Activated naive CD8-positive, alpha-beta T cell treated with anti-CD3 and anti-CD28 coated beads, Interleukin-2, amount 10 ng/mL, durations not matched to agents 7 days and 5 days (primary cell): ENCODE measurements around the gene NFAT5. TPM values are rescaled to one million over a fixed set of nuclear protein-coding genes. Genes with fewer than 3 reads are reported as not detected.
"Not testable (repeated sequence)": the region's sequence is repeated elsewhere in the genome, so short reads cannot be mapped to it uniquely, and the experiment has no call there.

Source experiments
- ATAC-seq: fragments of 150-1000 bp; cut with Tn5 transposase; one replicate; pipeline ENCODE4 v1.10.0; 2021; ENCODE audit warnings: low read depth, moderate library complexity
- POLR2A ChIA-PET: fragments of 350-600 bp; sonication (Branson Sonifier 250); formaldehyde crosslinking; loops from one replicate; lab custom pipeline; 2021; ENCODE audit warnings: antibody characterized with exemption; lab: Charles Lee
- DNase-seq: peaks from one replicate; pipeline ENCODE4 v3.0.0; 2021
- H3K27ac Mint-ChIP-seq: one replicate; pipeline ENCODE4 v1.8.0; 2022; ENCODE audit warnings: mild to moderate bottlenecking, mixed read lengths
- H3K27me3 Mint-ChIP-seq: one replicate; pipeline ENCODE4 v1.8.0; 2022; ENCODE audit warnings: mild to moderate bottlenecking, moderate library complexity, mixed read lengths
- H3K36me3 Mint-ChIP-seq: one replicate; pipeline ENCODE4 v1.8.0; 2021; ENCODE audit warnings: mild to moderate bottlenecking, mixed read lengths
- H3K4me1 Mint-ChIP-seq: one replicate; pipeline ENCODE4 v1.8.0; 2021; ENCODE audit warnings: mixed read lengths
- H3K4me3 Mint-ChIP-seq: one replicate; pipeline ENCODE4 v1.8.0; 2022; ENCODE audit warnings: mild to moderate bottlenecking, moderate library complexity, mixed read lengths
- H3K9me3 Mint-ChIP-seq: one replicate; pipeline ENCODE4 v1.8.0; 2021; ENCODE audit warnings: mixed read lengths
- total RNA-seq, 2 experiments: library from RNA; stranded (reverse); gene quantifications; one replicate each; pipeline ENCODE4 v1.2.3, GENCODE V29; 2021

NFAT5 gene
- total RNA-seq, 2 experiments from 2014 or later, result 21.7 to 24.8 TPM

DNA sequence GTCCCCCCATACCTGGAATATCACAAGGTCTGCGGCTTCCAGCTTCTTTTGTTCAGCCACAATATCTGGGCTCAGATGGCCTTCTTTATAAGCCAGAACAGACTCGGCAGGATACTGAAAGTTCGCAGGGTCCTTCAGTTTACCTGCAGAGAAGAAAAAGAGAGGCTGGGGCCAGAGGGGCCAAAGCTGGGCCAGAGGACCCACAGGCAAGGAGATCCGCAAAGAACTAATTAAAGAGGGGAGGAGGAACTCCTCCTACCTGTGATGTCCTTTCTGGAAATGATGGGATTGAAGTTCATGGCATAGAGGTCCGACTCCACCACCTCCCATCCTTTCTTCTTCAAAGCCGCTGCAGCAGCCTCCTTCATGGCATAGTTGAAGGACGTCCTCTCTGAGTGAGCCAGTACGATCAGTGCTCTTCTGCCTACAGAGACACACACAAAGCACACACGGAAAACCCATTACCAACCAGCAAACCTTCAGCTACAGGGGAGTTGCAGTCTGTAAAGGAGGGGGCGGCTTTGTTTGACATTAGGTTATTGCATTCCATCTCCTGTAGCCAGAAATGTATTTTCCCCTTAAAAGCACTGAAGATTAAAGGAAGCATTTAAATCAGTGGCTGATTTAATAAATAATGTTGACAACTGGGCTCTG is 152.5 kb downstream of the NFAT5 start:
- DNase-seq, result no peak
- Mint-ChIP-seq H3K4me1 (peaks cover 2% of the 10 kb centered on the region), H3K27me3 (no peaks in the 10 kb centered on the region), H3K27ac (no peak overlapping the region), H3K4me3 (no peak overlapping the region), H3K36me3 (no peaks in the 10 kb centered on the region), H3K9me3 (no peaks in the 10 kb centered on the region)
- ATAC-seq, result no peak
- POLR2A ChIA-PET, result interaction anchor here (1.4 kb wide), 1 partner anchor 36 kb away, joined by 3 read pairs; the partner anchor contains the start of gene NOB1

DNA sequence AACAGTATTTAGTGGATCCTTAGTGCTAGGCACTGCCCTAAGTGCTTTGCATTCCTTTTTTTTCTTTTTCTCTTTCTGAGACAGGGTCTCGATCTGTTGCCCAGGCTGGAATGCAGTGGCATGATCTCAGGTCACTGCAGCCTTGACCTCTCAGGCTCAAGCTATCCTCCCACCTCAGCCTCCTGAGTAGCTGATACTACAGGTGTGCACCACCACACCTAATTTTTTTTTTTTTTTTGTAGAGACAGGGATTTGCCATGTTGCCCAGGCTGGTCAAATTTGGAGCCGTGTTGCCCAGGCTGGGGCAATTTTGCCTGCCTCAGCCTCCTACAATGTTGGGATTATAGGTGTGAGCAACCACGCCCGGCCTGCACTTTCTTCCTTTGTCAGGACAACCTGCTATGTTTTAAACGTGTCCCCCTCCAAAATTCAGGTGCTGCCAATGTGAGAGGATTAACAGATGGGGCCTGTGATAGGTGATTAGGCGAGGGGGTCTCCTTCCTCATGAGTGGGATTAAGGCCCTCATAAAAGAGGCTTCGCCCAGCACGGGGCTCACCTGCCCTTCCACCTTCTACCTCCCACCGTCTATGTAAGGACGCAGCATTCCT is 155.2 kb downstream of the NFAT5 start:
- POLR2A ChIA-PET, result no interaction called here
- no peaks in the 10 kb centered on the region for H3K36me3 Mint-ChIP-seq
- ATAC-seq (no peak), DNase-seq (no peak)
- H3K4me1 Mint-ChIP-seq, result peaks cover 10% of the 10 kb centered on the region
- H3K27ac Mint-ChIP-seq, result no peak overlapping the region
- no peaks in the 10 kb centered on the region for H3K27me3 Mint-ChIP-seq
- no peak overlapping the region for H3K4me3 Mint-ChIP-seq
- no peaks in the 10 kb centered on the region for H3K9me3 Mint-ChIP-seq

DNA sequence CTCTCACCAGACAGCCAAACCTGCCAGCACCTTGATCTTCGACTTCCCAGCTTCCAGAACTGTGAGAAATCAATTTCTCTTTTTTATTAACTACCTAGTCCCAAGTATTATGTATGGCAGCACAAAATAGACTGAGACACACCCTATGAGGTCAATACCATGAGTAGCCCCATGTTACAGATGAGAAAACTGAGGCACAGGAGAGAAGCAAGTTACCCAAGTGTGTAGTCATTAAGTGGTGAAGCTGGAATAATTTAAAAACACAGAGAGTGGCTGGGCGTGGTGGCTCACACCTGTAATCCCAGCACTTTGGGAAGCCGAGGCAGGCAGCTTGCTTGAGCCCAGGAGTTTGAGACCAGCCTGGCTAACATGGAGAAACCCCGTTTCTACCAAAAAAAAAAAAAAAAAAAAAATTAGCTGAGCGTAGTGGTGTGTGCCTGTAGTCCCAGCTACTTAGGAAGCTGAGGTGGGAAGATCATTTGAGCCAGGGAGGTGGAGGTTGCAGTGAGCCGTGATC is 155.7 kb downstream of the NFAT5 start:
- H3K27me3 Mint-ChIP-seq, result no peaks in the 10 kb centered on the region
- H3K36me3 Mint-ChIP-seq, result no peaks in the 10 kb centered on the region
- no peak overlapping the region for H3K27ac Mint-ChIP-seq
- POLR2A ChIA-PET, result no interaction called here
- no peaks in the 10 kb centered on the region for H3K9me3 Mint-ChIP-seq
- no peak for ATAC-seq
- peaks cover 14% of the 10 kb centered on the region for H3K4me1 Mint-ChIP-seq
- no peak for DNase-seq
- H3K4me3 Mint-ChIP-seq, result no peak overlapping the region

DNA sequence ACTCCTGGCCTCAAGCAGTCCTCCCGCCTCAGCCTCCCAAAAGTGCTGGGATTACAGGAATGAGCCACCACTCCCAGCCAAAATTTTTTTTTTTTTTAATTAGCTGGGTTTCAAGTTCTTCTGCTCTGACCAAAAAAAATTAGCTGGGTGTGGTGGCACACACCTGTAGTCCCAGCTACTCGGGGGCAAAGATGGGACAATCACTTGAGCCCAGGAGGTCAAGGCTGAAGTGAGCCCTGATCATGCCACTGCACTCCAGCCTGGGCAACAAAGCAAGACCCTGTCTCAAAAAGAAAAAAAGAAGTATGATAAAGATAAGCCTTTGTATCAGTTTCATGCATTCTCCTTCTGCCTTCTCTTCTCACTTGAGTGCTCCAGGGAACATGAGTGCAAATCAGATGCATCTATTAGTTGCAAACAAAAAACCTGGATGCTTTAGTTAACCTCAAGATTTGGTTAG is 158.7 kb downstream of the NFAT5 start:
- Mint-ChIP-seq H3K27ac (no peak overlapping the region), H3K4me1 (peaks cover 29% of the 10 kb centered on the region), H3K36me3 (no peaks in the 10 kb centered on the region), H3K9me3 (no peaks in the 10 kb centered on the region), H3K4me3 (no peak overlapping the region), H3K27me3 (no peaks in the 10 kb centered on the region)
- no peak for ATAC-seq
- POLR2A ChIA-PET, result interaction anchor here (4.3 kb wide), 1 partner anchor 30 kb away, joined by 50 read pairs; the partner anchor contains the start of gene NOB1
- no peak for DNase-seq

DNA sequence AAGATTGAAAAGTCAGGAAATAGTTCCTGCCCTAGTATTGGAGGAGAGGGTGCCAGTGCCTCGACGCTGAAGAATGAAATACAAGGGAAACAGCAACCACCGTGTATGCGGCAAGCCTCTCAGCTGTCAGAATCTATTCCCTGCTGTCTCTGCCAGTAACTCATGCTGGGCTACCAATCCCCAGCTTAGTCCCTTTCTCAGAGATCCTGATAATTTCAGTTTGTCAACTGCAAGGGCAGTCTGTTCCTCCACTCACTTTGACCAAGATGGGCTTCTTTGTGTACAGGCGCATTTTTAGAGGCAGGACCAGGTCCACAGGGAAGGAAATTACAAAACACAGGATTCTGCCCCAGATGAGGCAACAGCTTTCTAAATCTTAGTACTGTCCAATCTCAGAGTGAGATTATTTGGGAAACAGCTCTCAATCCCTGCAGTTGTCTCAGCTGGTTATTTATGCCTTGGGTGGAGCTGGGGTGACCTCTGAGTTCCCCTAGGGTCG is 159.3 kb downstream of the NFAT5 start:
- Mint-ChIP-seq H3K27ac (no peak overlapping the region), H3K27me3 (no peaks in the 10 kb centered on the region), H3K9me3 (no peaks in the 10 kb centered on the region), H3K36me3 (no peaks in the 10 kb centered on the region), H3K4me1 (peaks cover 29% of the 10 kb centered on the region), H3K4me3 (no peak overlapping the region)
- DNase-seq, result no peak
- POLR2A ChIA-PET, result interaction anchor here (4.3 kb wide), 1 partner anchor 29 kb away, joined by 50 read pairs; the partner anchor contains the start of gene NOB1
- ATAC-seq, result no peak

DNA sequence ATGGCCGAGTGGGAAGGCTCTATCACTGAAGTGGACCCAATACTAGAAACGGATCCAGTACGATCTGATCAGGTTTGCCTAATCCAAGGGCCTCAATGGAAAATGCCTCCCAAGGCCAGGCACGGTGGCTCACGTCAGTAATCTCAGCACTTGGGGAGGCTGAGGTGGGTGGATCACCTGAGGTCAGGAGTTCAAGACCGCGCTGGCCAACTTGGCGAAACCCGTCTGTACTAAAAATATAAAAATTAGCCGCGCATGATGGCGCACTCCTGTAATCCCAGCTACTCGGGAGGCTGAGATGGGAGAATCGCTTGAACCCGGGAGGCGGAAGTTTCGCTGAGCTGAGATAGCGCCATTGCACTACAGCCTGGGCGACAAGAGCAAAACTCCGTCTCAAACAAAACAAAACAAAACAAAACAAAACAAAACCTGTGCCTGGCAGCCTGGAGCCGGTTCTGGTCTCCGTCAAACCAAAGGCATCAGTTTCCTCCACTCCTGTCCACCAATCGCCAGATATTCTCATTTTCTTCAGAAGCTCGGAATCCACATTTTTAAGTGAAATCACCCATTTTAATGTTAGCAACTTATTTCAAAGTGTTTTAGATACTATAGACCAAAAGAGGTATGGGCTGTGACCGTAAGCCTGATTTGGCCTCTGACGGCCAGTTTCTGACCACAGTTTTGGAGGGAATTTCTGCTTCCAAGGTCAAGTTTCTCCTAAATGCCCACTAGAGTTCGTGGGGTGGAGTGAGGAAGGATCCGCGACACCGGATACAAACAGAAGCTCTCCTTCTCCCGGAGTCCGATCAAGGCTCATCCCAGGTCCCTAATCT is 159.9 kb downstream of the NFAT5 start:
- no peaks in the 10 kb centered on the region for H3K36me3 Mint-ChIP-seq
- peak overlapping the region; percentile 92 for H3K27ac Mint-ChIP-seq
- H3K27me3 Mint-ChIP-seq, result no peaks in the 10 kb centered on the region
- POLR2A ChIA-PET, result interaction anchor here (1.6 to 4.3 kb wide), 3 partner anchors 15 to 37 kb away, joined by 4 to 50 read pairs (median 20); partner anchors contain the start of genes NOB1 and WWP2
- peaks cover 29% of the 10 kb centered on the region for H3K4me1 Mint-ChIP-seq
- ATAC-seq, result no peak
- H3K4me3 Mint-ChIP-seq, result peak overlapping the region; percentile 96
- no peak for DNase-seq
- H3K9me3 Mint-ChIP-seq, result no peaks in the 10 kb centered on the region

DNA sequence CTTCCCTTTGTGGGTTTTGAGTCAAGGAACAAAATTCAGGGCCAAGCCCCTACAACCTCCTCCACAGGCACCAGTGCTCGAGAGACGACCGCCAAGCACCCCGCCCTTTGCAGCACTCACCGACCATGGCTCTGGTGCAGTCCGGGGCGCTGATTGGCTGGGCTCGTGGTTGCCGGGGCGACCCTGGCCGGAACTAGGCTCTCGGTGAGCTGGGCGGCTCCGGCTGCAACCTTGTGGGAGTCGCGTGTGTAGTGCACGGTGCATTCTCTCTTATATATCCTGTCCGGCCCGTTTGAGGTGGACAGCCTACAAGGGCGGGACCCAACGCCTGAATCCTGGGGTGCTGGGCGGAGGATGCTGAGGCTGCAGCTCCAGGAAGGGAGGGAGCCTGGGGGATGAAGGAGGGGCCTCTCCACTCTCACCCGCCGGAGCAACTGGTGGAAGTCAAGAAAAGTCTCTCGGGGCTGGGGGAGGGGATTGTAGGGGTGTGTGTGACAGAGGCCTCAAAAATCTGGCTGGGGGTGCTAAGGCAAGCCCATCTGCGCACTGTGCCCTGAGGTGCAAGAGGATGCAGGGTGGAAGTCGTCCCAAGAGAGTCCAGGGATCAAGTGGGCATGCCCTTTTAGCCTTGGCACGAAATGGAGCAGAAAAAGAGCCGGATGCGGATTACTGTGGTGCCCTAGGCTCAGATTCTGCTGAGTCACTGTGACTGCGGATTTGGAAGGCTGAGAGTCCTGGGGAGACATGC is 160.7 kb downstream of the NFAT5 start, which contains the start of gene NQO1:
TSS of gene NQO1 (minus strand) at position 248 of the 748 bp plus-strand sequence. CDS start at position 127, 121 bp downstream.
- Mint-ChIP-seq H3K27ac (peak within 1 kb of the TSS; percentile 92), H3K4me3 (peak within 1 kb of the TSS; percentile 96), H3K9me3 (no peaks in the 10 kb centered on the region), H3K36me3 (no peaks in the 10 kb centered on the region), H3K4me1 (peaks cover 29% of the 10 kb centered on the region), H3K27me3 (no peaks in the 10 kb centered on the region)
- POLR2A ChIA-PET, result interaction anchor here (0.5 to 4.3 kb wide), 4 partner anchors 15 to 259 kb away, joined by 4 to 50 read pairs (median 12); partner anchors contain the start of genes NOB1 and WWP2
- DNase-seq (peak; percentile 91), ATAC-seq (peak; percentile 99)

DNA sequence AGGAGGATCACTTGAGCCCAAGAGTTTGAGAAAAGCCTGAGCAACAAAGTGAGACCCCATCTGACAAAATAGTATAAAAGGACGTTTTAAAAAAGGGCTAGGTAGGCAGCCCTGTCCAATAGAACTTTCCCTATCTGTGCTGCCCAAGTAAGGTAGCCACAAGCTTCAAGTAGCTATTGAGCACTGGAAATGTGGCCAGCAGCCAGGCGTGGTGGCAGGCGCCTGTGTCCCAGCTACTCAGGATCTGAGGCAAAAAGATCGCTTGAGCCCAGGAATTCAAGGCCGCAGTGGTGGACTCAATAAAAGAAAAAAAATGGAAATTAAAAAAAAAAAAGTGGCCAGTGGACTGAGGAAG is 162.1 kb downstream of the NFAT5 start:
- Mint-ChIP-seq H3K9me3 (no peaks in the 10 kb centered on the region), H3K36me3 (no peaks in the 10 kb centered on the region), H3K27ac (no peak overlapping the region), H3K27me3 (no peaks in the 10 kb centered on the region), H3K4me1 (peaks cover 29% of the 10 kb centered on the region), H3K4me3 (peak overlapping the region; percentile 47)
- POLR2A ChIA-PET, result interaction anchor here (1.1 to 4.3 kb wide), 2 partner anchors 26 to 34 kb away, joined by 3 to 50 read pairs; partner anchors contain the start of gene NOB1
- ATAC-seq (no peak), DNase-seq (no peak)

DNA sequence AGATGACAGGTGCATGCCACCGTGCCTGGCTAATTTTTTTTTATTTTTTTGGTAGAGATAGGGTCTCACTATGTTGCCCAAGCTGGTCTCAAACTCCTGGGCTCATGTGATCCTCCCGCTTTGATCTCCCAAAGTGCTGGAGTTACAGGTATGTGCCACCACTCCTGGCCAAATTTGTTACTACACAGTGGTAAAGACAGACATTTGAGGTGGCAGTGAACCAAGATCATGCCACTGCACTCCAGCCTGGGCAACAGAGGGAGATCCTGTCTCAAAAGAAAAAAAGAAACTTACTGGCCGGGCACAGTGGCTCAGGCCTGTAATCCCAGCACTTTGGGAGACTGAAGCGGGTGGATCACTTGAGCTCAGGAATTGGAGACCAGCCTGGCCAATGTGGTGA is 163.3 kb downstream of the NFAT5 start:
- not testable (repeated sequence) for H3K27me3 Mint-ChIP-seq, ATAC-seq, DNase-seq, H3K9me3 Mint-ChIP-seq, H3K27ac Mint-ChIP-seq, H3K4me3 Mint-ChIP-seq, H3K36me3 Mint-ChIP-seq
- POLR2A ChIA-PET, result interaction anchor here (1.1 kb wide), 1 partner anchor 33 kb away, joined by 3 read pairs; no protein-coding TSS in a partner anchor
- H3K4me1 Mint-ChIP-seq, result peaks cover 26% of the 10 kb centered on the region

DNA sequence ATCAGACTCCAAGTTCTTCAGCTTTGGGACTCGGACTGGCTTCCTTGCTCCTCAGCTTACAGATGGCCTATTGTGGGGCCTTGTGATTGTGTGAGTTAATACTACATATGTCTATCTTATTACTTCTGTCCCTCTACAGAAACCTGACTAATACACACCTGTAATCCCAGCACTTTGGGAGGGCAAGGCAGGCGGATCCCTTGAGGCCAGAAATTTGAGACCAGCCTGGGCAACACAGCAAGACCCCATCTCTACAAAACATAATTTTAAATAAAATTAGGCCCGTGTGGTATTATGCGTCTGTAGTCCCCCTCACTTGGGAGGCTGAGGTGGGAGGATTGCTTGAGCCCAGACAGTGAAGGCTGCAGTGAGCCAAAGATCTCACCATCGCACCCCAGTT is 165.5 kb downstream of the NFAT5 start:
- H3K27me3 Mint-ChIP-seq, DNase-seq, POLR2A ChIA-PET, H3K4me3 Mint-ChIP-seq, ATAC-seq, H3K27ac Mint-ChIP-seq, H3K9me3 Mint-ChIP-seq, H3K36me3 Mint-ChIP-seq: not testable (repeated sequence)
- H3K4me1 Mint-ChIP-seq, result peaks cover 17% of the 10 kb centered on the region

DNA sequence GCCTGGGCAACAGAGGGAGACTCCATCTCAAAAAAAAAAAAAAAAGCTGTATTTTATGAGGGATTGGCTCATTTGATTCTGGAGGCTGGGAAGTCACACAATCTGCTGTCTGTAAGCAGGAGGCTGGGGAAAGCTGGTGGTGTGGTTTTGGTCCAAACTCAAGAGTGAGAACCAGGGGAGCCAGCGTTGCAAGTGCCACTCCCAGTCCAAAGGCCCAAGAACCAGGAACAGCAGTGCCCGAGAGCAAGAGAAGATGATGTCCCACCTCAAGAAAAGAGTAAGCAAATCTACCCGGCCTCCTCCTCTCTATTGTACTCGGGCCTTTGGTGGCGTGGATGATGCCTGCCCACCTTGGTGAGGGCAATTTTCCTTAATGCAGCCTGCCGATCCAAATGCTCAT is 166.3 kb downstream of the NFAT5 start:
- Mint-ChIP-seq H3K4me3 (no peak overlapping the region), H3K4me1 (peaks cover 9% of the 10 kb centered on the region), H3K27ac (no peak overlapping the region), H3K27me3 (no peaks in the 10 kb centered on the region), H3K9me3 (no peaks in the 10 kb centered on the region), H3K36me3 (no peaks in the 10 kb centered on the region)
- ATAC-seq (no peak), DNase-seq (no peak)
- POLR2A ChIA-PET, result interaction anchor here (0.7 kb wide), 1 partner anchor 110 kb away, joined by 6 read pairs; no protein-coding TSS in a partner anchor

DNA sequence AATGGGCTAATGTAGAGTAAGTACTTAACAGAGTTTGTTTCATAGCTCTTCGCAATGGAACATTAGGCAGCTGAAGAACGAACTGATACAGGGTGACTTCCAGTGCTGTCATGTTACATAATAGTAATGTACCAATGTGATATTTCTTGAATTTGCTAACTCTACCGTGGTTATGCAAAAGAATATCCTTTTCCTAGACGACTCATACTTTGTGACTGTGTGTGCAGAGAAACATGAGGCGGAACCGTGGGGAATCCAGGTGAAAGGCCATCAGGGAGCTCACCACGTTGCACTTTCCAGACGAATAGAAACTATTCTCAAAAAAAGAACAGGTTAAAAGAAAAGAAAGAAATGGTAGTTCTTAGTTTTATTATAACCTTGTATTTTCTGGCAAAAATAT is 175.8 kb downstream of the NFAT5 start:
- Mint-ChIP-seq H3K4me3 (no peak overlapping the region), H3K9me3 (no peaks in the 10 kb centered on the region), H3K27ac (no peak overlapping the region), H3K4me1 (no peaks in the 10 kb centered on the region), H3K27me3 (no peaks in the 10 kb centered on the region), H3K36me3 (peaks cover 23% of the 10 kb centered on the region)
- POLR2A ChIA-PET, result interaction anchor here (0.9 kb wide), 1 partner anchor 15 kb away, joined by 4 read pairs; the partner anchor contains the start of gene NQO1
- no peak for ATAC-seq
- no peak for DNase-seq
